Cardiac fibroblast (primary cell): ENCODE data around the gene MRTFA.
"Not testable (repeated sequence)": the region's sequence is repeated elsewhere in the genome, so short reads cannot be mapped to it uniquely, and the experiment has no call there.

Experiments used
- DNase-seq, 2 donors: peaks; one replicate each; pipeline versions ENCODE4 v3.0.0 to v3.0.0-alpha.2; 2010; ENCODE audit warnings: low read depth in 2 of 2
- H3K4me3 ChIP-seq, 2 donors: replicated peaks in 1 of 2; 1 replicate in 1 of 2; 2 replicates in 1 of 2; pipeline ENCODE4 v1.5.1; 2011; ENCODE audit warnings: low read depth in 2 of 2, low read length in 2 of 2, mild to moderate bottlenecking in 2 of 2, moderate library complexity in 1 of 2
- TF ChIP-seq, protein P1 (sequence below): IDR thresholded peaks from one replicate; pipeline ENCODE4 v1.5.1; 2011; ENCODE audit warnings: low read depth, mild to moderate bottlenecking, low read length, inconsistent platforms

The MRTFA gene

DNA sequence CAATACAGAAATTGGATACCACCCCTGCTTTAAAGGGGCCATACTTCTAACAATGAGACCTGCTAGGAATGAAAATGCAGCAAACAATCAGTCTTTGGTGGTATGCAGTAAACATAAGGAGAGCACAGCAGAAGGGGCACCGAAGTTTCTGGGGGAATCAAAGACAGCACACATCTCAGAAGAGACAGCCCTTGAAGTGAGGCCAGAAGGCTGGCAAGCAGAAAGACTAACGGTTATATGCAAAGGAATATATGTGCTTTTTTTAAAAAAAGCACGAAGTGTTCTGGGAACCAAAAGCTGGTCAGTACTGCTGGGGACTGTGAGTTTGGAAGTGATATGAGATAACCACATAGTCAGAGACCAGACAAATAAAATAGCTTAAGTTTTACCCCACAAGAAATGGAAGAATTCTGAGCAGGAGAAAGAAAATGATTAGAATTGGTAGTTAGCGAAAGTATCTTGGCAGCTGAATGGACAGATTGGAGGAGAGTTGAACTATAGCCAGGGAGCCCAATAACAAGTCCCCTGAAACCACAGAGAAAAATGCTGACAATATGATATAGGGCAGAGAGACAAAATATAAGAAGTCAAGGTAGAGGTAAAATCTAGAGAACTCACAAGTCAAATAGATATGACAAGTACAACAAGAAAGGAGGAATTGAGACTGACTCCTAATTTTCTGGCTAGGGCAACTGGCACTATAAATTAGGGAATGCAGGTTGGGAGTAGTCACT lies 125.7 kb downstream of the MRTFA start:
- no peak overlapping the region for H3K4me3 ChIP-seq
- peak in 1 of 2 donors; percentile 34 for DNase-seq
- TF ChIP-seq, protein P1, sequence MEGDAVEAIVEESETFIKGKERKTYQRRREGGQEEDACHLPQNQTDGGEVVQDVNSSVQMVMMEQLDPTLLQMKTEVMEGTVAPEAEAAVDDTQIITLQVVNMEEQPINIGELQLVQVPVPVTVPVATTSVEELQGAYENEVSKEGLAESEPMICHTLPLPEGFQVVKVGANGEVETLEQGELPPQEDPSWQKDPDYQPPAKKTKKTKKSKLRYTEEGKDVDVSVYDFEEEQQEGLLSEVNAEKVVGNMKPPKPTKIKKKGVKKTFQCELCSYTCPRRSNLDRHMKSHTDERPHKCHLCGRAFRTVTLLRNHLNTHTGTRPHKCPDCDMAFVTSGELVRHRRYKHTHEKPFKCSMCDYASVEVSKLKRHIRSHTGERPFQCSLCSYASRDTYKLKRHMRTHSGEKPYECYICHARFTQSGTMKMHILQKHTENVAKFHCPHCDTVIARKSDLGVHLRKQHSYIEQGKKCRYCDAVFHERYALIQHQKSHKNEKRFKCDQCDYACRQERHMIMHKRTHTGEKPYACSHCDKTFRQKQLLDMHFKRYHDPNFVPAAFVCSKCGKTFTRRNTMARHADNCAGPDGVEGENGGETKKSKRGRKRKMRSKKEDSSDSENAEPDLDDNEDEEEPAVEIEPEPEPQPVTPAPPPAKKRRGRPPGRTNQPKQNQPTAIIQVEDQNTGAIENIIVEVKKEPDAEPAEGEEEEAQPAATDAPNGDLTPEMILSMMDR = no peak

DNA sequence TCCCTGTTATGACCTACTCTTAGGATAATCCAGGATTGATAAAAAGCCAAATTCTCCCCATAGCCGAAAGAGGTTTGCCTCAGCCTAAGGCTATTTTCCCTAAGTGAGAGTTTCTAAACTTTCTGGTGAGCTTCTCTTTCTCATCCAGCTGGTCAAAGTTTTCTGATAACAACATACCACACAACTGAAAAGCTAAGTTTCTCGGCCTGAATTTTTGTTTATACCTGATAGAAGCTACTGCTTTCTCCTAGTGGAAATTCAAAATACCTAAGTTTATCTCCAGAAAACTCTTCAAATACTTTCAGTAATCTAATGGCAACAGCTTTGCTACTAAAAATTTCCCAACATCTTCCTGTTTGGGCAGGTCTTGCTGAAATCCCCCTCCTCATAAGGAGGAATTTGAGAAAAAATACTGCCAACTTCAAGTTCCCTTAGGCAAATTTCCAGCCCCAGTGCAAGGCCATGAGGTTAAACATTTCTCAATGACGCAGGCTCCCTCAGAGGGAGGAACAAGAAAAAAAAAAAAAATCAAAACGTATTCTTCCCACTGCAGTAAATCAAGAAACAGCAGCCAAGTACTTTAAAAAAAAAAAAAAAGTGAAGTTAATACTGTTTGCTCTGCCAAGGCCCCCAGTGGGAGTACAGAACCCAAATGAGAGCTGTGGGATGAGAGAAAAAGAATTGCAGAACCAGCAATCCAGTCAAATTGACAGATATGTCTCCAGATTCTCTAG lies 127.0 kb downstream of the MRTFA start:
- DNase-seq = peak; percentile 92 to 100
- H3K4me3 ChIP-seq = no peak overlapping the region
- TF ChIP-seq, protein P1 = no peak

DNA sequence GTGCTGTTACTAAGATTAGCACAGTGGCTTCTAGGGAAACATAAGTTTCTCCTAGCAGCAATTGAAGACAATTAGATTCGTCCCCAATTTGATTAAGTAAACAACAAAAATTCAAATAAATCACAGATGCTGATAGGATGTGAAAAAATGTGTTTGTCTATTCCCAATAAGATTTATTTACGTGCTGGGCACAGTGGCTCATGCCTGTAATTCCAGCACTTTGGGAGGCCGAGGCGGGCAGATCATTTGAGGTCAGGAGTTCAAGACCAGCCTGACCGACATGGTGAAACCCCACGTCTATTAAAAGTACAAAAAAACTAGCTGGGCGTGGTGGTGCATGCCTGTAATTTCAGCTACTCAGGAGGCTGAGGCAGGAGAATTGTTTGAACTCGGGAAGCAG lies 128.5 kb downstream of the MRTFA start:
- not testable (repeated sequence) for H3K4me3 ChIP-seq, DNase-seq

DNA sequence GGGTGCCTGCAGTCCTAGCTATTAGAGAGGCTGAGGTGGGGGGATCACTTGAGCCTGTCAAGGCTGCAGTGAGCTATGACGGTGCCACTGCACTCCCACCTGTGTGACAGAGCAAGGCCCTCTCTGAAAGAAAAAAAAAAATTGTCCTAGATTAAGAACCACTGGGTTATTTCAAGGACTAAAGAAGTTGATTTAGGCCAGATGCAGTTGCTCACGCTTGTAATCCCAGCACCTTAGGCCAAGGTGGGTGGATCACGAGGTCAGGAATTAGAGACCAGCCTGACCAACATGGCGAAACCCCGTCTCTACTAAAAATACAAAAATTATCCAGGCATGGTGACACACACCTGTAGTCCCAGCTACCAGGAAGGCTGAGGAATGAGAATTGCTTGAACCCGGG lies 129.0 kb downstream of the MRTFA start:
- no peak for DNase-seq
- TF ChIP-seq, protein P1 = no peak

DNA sequence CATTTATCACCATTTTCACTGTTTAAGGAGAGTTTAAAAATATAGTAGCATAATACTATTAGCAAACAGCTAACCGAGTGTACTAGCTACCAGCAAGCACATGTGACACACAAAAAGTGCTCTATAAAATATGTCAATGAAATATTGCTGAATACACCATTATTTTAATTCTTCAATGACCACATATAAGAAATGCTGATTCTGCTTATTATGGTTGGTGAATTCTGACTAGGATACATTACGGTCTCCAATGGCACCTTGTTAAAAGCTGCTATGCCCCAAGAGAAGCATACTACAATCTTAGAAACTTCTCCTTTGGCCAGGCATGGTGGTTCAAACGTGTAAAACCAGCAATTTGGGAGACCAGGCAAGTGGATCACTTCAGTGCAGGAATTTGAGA lies 129.8 kb downstream of the MRTFA start:
- H3K4me3 ChIP-seq = no peak overlapping the region
- TF ChIP-seq, protein P1 = no peak
- DNase-seq = no peak

More for the DNA sequence above, 129.0 kb downstream of the MRTFA start:
- H3K4me3 ChIP-seq = no peak overlapping the region

DNA sequence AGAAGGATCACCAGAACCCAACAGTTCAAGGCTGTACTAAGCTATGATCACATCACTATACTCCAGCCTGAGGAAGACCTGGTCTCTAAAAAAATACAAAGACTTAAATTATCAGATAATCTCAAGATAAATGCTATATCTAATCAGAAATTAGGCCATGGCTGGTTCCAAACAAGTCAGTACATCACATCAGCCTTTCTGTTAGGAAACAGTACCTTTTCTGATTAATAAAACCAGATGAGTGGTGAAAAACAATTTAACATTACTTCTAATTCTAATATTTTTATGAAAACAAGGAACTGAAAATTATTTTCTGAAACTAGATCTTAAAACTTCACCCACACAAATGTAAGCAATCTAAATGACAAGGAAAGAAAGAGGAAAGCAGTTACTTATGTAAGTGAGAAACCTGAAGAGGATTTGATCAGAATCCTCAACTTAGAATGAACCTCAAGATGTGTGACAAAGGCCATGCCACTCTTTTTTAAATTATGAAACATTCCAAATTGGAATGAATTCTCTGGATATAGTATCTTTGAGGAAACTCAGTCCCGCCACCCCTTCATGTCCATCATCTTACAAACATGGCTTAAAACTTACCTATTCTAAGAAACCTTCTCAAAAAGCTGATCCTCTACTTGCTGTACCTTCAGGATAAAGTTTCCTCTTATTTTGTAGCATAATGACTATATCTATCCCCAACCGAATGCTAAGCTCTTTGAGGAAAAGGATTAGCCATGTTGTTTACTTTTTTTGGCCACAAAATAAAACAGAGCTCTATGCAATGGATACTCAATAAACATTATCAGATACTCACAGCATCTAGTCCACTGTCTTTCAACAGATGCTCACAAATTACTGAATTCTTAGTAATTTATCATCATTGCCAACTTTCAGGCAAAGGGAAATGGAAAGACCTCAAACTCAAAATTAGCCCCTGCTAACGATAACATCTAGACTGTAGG lies 132.0 kb downstream of the MRTFA start:
- TF ChIP-seq, protein P1 = no peak
- no peak overlapping the region for H3K4me3 ChIP-seq
- no peak for DNase-seq

DNA sequence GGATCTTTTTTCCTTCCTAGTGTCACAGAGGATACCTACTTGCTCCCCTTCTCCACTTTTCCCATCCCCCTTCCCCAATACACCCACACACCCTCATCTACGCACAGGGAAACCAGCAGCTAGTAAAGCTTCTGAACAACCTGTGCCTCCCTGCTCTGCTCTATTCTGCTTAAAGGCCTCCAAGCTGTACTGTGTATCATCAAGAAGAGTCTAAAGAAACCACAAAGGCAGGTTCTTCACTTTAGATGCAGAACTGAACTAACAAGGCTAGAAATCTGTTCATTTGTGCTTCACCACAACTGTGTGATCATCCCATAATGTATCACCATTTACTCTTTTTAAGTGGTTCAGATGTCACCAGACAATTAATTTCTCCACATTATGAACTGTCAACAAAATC lies 133.6 kb downstream of the MRTFA start:
- TF ChIP-seq, protein P1 = no peak
- no peak overlapping the region for H3K4me3 ChIP-seq
- no peak for DNase-seq

DNA sequence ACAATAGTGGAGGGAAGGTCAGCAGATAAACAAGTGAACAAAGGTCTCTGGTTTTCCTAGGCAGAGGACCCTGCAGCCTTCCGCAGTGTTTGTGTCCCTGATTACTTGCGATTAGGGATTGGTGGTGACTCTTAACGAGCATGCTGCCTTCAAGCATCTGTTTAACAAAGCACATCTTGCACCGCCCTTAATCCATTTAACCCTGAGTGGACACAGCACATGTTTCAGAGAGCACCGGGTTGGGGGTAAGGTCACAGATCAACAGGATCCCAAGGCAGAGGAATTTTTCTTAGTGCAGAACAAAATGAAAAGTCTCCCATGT lies 136.1 kb downstream of the MRTFA start:
- not testable (repeated sequence) for DNase-seq, H3K4me3 ChIP-seq
